Measurements from ENCODE around the gene POLR3H. TPM values are rescaled to one million over a fixed set of nuclear protein-coding genes. Genes with fewer than 3 reads are reported as not detected.

Gene POLR3H
- total and polyA plus RNA-seq, 2 experiments from 2014 or later = 19.0 to 26.5 TPM

DNA sequence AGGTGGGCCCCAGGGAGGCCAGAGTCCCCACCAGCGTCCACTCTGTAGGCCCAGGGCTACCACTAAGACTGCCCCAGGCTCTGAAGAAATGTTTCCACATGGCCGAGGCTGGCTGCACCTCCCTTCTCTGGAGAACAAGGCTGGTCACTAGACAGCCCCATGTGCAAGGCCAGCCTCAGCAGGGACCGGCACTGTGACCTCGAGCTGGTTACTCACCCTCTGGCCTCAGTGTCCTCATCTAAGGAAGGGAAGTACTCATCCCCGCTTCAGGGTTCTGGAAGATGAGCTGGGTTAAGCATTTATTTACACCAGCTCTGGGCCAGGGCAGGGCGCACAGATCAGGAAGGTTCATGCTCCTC, 35.7 kb upstream of the POLR3H start:
- Histone ChIP-seq H3K36me3 (ENCODE audit: insufficient read depth) (no peaks in the 10 kb centered on the region), H2AFZ (no peak overlapping the region), H3K9me2 (ENCODE audit: insufficient read depth) (no peaks in the 10 kb centered on the region), H3F3A (replicated peaks; ENCODE audit: low read depth) (no peaks in the 10 kb centered on the region), H4K20me1 (replicated peaks; ENCODE audit: insufficient read depth) (no peaks in the 10 kb centered on the region; the same call in 1 of the 2 replicates), H3K4me1 (ENCODE audit: insufficient read depth) (no peaks in the 10 kb centered on the region), H3K4me2 (no peak overlapping the region), H3K27me3 (ENCODE audit: insufficient read depth) (no peaks in the 10 kb centered on the region), H3K79me2 (replicated peaks; ENCODE audit: insufficient read depth) (no peaks in the 10 kb centered on the region), H3K27ac (ENCODE audit: low read depth) (no peak overlapping the region), H3K4me3 (no peak overlapping the region)
- Mint-ChIP-seq H3K4me1 (peaks cover 3% of the 10 kb centered on the region; the same call in 1 of the 3 replicates), H3K36me3 (ENCODE audit: low read depth) (peaks cover 5% of the 10 kb centered on the region; the same call in 2 of the 3 replicates), H3K27me3 (ENCODE audit: insufficient read depth, low read depth, poor library complexity) (peaks cover 16% of the 10 kb centered on the region), H3K9me3 (no peaks in the 10 kb centered on the region), H3K4me3 (no peak overlapping the region), H3K27ac (no peak overlapping the region)
- no peak for ATAC-seq
- DNase-seq (ENCODE audit: low spot score) = no peak
- no peak for TF ChIP-seq ETS1 (IDR thresholded peaks at IDR 0.05)
- TF ChIP-seq ZNF331 (CRISPR knock-in tag; IDR thresholded peaks at IDR 0.05; ENCODE audit: low read depth) = no peak
- no peak for TF ChIP-seq JUNB (IDR thresholded peaks at IDR 0.05; ENCODE audit: unreplicated experiment)
- no peak for TF ChIP-seq NANOG (IDR thresholded peaks at IDR 0.05; ENCODE audit: borderline replicate concordance)
- TF ChIP-seq, protein P1, sequence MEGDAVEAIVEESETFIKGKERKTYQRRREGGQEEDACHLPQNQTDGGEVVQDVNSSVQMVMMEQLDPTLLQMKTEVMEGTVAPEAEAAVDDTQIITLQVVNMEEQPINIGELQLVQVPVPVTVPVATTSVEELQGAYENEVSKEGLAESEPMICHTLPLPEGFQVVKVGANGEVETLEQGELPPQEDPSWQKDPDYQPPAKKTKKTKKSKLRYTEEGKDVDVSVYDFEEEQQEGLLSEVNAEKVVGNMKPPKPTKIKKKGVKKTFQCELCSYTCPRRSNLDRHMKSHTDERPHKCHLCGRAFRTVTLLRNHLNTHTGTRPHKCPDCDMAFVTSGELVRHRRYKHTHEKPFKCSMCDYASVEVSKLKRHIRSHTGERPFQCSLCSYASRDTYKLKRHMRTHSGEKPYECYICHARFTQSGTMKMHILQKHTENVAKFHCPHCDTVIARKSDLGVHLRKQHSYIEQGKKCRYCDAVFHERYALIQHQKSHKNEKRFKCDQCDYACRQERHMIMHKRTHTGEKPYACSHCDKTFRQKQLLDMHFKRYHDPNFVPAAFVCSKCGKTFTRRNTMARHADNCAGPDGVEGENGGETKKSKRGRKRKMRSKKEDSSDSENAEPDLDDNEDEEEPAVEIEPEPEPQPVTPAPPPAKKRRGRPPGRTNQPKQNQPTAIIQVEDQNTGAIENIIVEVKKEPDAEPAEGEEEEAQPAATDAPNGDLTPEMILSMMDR (conservative IDR thresholded peaks at IDR 0.05; ENCODE audit: low read depth in 2 of 2) = no peak

GRCh38 chr22:41579297-41579996, 35.2 kb upstream of the POLR3H start:
- H3K27me3 ChIP-seq (ENCODE audit: insufficient read depth) = no peaks in the 10 kb centered on the region
- H3K4me2 ChIP-seq = no peak overlapping the region
- peaks cover 5% of the 10 kb centered on the region; the same call in 2 of the 3 replicates for H3K36me3 Mint-ChIP-seq (ENCODE audit: low read depth)
- H3K27ac ChIP-seq (ENCODE audit: low read depth) = no peak overlapping the region
- H3K27me3 Mint-ChIP-seq (ENCODE audit: insufficient read depth, low read depth, poor library complexity) = peaks cover 15% of the 10 kb centered on the region
- no peaks in the 10 kb centered on the region for H3K9me3 Mint-ChIP-seq
- H3K36me3 ChIP-seq (ENCODE audit: insufficient read depth) = no peaks in the 10 kb centered on the region
- ATAC-seq (no peak), DNase-seq (ENCODE audit: low spot score) (no peak)
- no peaks in the 10 kb centered on the region; the same call in 1 of the 2 replicates for H4K20me1 ChIP-seq (replicated peaks; ENCODE audit: insufficient read depth)
- H2AFZ ChIP-seq = no peak overlapping the region
- H3K4me3 Mint-ChIP-seq = no peak overlapping the region
- no peaks in the 10 kb centered on the region for H3K79me2 ChIP-seq (replicated peaks; ENCODE audit: insufficient read depth)
- no peak overlapping the region for H3K27ac Mint-ChIP-seq
- H3K9me2 ChIP-seq (ENCODE audit: insufficient read depth) = no peaks in the 10 kb centered on the region
- no peak overlapping the region for H3K4me3 ChIP-seq
- no peaks in the 10 kb centered on the region for H3F3A ChIP-seq (replicated peaks; ENCODE audit: low read depth)
- peaks cover 3% of the 10 kb centered on the region; the same call in 1 of the 3 replicates for H3K4me1 Mint-ChIP-seq
- H3K4me1 ChIP-seq (ENCODE audit: insufficient read depth) = no peaks in the 10 kb centered on the region
- no peak for TF ChIP-seq ETS1 (IDR thresholded peaks at IDR 0.05)
- TF ChIP-seq ZNF331 (CRISPR knock-in tag; IDR thresholded peaks at IDR 0.05; ENCODE audit: low read depth) = no peak
- no peak for TF ChIP-seq NANOG (IDR thresholded peaks at IDR 0.05; ENCODE audit: borderline replicate concordance)
- no peak for TF ChIP-seq ZNF114 (CRISPR knock-in tag; IDR thresholded peaks at IDR 0.05)
- TF ChIP-seq EZH2 (IDR thresholded peaks at IDR 0.05; ENCODE audit: low read depth, unreplicated experiment) = no peak
- no peak for TF ChIP-seq POLR2AphosphoS5 (IDR thresholded peaks at IDR 0.05; ENCODE audit: low read depth)
- TF ChIP-seq EZH2phosphoT487 (IDR thresholded peaks at IDR 0.05; ENCODE audit: unreplicated experiment) = no peak
- TF ChIP-seq STAT1 (IDR thresholded peaks at IDR 0.05; ENCODE audit: unreplicated experiment) = no peak
- TF ChIP-seq, protein P2, sequence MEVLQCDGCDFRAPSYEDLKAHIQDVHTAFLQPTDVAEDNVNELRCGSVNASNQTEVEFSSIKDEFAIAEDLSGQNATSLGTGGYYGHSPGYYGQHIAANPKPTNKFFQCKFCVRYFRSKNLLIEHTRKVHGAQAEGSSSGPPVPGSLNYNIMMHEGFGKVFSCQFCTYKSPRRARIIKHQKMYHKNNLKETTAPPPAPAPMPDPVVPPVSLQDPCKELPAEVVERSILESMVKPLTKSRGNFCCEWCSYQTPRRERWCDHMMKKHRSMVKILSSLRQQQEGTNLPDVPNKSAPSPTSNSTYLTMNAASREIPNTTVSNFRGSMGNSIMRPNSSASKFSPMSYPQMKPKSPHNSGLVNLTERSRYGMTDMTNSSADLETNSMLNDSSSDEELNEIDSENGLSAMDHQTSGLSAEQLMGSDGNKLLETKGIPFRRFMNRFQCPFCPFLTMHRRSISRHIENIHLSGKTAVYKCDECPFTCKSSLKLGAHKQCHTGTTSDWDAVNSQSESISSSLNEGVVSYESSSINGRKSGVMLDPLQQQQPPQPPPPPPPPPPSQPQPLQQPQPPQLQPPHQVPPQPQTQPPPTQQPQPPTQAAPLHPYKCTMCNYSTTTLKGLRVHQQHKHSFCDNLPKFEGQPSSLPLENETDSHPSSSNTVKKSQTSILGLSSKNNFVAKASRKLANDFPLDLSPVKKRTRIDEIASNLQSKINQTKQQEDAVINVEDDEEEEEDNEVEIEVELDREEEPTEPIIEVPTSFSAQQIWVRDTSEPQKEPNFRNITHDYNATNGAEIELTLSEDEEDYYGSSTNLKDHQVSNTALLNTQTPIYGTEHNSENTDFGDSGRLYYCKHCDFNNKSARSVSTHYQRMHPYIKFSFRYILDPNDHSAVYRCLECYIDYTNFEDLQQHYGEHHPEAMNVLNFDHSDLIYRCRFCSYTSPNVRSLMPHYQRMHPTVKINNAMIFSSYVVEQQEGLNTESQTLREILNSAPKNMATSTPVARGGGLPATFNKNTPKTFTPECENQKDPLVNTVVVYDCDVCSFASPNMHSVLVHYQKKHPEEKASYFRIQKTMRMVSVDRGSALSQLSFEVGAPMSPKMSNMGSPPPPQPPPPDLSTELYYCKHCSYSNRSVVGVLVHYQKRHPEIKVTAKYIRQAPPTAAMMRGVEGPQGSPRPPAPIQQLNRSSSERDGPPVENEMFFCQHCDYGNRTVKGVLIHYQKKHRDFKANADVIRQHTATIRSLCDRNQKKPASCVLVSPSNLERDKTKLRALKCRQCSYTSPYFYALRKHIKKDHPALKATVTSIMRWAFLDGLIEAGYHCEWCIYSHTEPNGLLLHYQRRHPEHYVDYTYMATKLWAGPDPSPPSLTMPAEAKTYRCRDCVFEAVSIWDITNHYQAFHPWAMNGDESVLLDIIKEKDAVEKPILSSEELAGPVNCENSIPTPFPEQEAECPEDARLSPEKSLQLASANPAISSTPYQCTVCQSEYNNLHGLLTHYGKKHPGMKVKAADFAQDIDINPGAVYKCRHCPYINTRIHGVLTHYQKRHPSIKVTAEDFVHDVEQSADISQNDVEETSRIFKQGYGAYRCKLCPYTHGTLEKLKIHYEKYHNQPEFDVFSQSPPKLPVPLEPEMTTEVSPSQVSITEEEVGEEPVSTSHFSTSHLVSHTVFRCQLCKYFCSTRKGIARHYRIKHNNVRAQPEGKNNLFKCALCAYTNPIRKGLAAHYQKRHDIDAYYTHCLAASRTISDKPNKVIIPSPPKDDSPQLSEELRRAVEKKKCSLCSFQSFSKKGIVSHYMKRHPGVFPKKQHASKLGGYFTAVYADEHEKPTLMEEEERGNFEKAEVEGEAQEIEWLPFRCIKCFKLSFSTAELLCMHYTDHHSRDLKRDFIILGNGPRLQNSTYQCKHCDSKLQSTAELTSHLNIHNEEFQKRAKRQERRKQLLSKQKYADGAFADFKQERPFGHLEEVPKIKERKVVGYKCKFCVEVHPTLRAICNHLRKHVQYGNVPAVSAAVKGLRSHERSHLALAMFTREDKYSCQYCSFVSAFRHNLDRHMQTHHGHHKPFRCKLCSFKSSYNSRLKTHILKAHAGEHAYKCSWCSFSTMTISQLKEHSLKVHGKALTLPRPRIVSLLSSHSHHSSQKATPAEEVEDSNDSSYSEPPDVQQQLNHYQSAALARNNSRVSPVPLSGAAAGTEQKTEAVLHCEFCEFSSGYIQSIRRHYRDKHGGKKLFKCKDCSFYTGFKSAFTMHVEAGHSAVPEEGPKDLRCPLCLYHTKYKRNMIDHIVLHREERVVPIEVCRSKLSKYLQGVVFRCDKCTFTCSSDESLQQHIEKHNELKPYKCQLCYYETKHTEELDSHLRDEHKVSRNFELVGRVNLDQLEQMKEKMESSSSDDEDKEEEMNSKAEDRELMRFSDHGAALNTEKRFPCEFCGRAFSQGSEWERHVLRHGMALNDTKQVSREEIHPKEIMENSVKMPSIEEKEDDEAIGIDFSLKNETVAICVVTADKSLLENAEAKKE (CRISPR knock-in tag; IDR thresholded peaks at IDR 0.05) = no peak
